MM.1S (cell line): ENCODE data around the gene KLHDC1.

Experiments
- CTCF ChIP-seq: fragments of 300-600 bp; sonication (generic); IDR thresholded peaks from 2 replicates; pipeline ENCODE4 v1.5.1; 2016; ENCODE audit warnings: antibody characterized with exemption, low read length, mixed read lengths
- EZH2 ChIP-seq: fragments of 300-600 bp; sonication (generic); optimal IDR thresholded peaks from 2 replicates; pipeline ENCODE3; 2017; ENCODE audit warnings: low read depth, mild to moderate bottlenecking, antibody characterized with exemption, low read length, mixed read lengths
- EZH2phosphoT487 ChIP-seq: fragments of 300-600 bp; sonication (generic); IDR thresholded peaks from 2 replicates; pipeline ENCODE4 v1.6.1; 2018; ENCODE audit warnings: antibody characterized with exemption, low read length

GRCh38 chr14:49770212-49770817 lies 77.4 kb downstream of the KLHDC1 start:
- no peak for TF ChIP-seq CTCF
- no peak for TF ChIP-seq EZH2phosphoT487
- TF ChIP-seq EZH2, result no peak
